ENCODE results near the gene CSH2. TPM values are rescaled to one million over a fixed set of nuclear protein-coding genes. Genes with fewer than 3 reads are reported as not detected.
"Not testable (repeated sequence)": the region's sequence is repeated elsewhere in the genome, so short reads cannot be mapped to it uniquely, and the experiment has no call there.

The CSH2 gene
- total and polyA plus RNA-seq, 2 donors (not counting 1 experiment from before 2014, with no cell fraction given) = not detected

DNA sequence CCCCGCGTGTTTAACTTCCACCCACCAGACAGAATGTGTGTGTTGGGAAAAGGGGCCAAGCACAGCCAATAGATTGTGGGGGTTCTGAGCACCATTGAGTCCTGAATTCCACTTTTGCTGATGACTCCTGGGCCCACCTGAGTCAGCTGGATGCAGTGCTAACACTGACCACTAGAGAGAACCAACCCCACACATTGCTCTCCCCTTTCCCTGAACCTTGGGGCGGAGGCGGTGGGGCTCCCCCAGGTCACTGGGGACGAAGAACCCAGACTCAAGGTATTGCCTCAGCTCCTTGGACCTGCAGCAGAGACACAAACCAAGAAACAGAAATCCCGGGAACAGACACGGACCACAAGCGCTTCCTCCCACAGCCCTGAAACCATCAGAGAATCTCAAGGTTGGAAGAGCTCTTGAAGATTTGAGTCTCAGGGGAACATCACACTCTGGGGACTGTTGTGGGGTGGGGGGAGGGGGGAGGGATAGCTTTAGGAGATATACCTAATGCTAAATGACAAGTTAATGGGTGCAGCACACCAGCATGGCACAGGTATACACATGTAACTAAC, 667 bp upstream of the CSH2 start:
- H3K27me3 Mint-ChIP-seq; H3K27ac Mint-ChIP-seq; H3K36me3 ChIP-seq (replicated peaks in 1 of 2; ENCODE audit: control extremely low read depth in 1 of 2, control insufficient read depth in 1 of 2, extremely low read depth in 1 of 2, insufficient read depth in 2 of 2, low read length in 1 of 2); H3K4me1 ChIP-seq (ENCODE audit: control insufficient read depth in 2 of 2, insufficient read depth in 2 of 2, low read length in 2 of 2); H3K27ac ChIP-seq (ENCODE audit: low read length in 2 of 2); H3K9ac ChIP-seq (ENCODE audit: low read length); H4K20me1 ChIP-seq (ENCODE audit: control insufficient read depth, insufficient read depth, low read length, poor library complexity, severe bottlenecking); DNase-seq; H3K79me2 ChIP-seq (ENCODE audit: control insufficient read depth, insufficient read depth, low read length); H3K9me3 Mint-ChIP-seq (ENCODE audit: insufficient read depth); CTCF ChIA-PET; H3K27me3 ChIP-seq (replicated peaks in 1 of 4; ENCODE audit: control extremely low read depth in 1 of 4, control insufficient read depth in 3 of 4, insufficient read depth in 4 of 4, low read length in 3 of 4); H3K9me3 ChIP-seq (ENCODE audit: control extremely low read depth in 1 of 3, control insufficient read depth in 2 of 3, insufficient read depth in 1 of 3, low read length in 2 of 3); H2AFZ ChIP-seq (ENCODE audit: insufficient read depth, low read depth, low read length, poor library complexity, severe bottlenecking); ATAC-seq (ENCODE audit: low read depth); POLR2A ChIA-PET; intact Hi-C loops (cut with micrococcal nuclease); H3K4me3 ChIP-seq (ENCODE audit: control extremely low read depth in 1 of 5, extremely low read depth in 1 of 5, insufficient read depth in 1 of 5, low read depth in 2 of 5, low read length in 4 of 5); H3K4me3 Mint-ChIP-seq; H3K4me2 ChIP-seq (replicated peaks; ENCODE audit: low read depth, low read length, poor library complexity, severe bottlenecking): not testable (repeated sequence)
- 65% methylated on average over 3 of the region's 8 CpGs for WGBS (ENCODE audit: insufficient coverage)
- H3K4me1 Mint-ChIP-seq = peaks cover 10% of the 10 kb centered on the region

DNA sequence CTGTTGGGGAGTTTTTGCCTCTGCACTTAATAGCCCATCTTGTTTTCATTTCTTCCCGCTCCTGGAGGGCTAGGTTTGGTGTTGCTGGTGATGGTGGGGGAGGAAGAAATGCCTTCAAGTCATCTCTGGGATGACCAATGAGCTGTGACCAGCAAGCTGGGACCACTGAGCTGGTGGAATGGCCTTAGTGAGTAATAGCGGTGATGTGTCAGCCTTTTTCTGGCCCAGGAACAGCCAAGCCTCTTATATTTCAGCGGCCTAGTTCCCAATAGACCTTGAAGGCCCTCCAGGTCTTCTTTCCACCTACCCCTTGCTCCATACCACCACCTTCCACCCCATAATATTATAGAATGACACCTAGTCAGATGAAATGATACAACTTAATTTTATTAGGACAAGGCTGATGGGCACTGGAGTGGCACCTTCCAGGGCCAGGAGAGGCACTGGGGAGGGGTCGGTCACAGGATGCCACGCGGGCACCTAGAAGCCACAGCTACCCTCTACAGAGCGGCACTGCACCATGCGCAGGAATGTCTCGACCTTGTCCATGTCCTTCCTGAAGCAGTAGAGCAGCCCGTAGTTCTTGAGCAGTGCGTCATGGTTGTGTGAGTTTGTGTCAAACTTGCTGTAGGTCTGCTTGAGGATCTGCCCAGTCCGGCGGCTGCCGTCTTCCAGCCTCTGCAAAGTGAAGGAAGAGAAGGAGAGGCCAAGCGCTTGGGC, 1.7 kb downstream of the CSH2 start:
- WGBS (ENCODE audit: insufficient coverage) = 100% methylated on average over 1 of the region's 15 CpGs
- H3K4me1 ChIP-seq (ENCODE audit: control insufficient read depth in 2 of 2, insufficient read depth in 2 of 2, low read length in 2 of 2); H2AFZ ChIP-seq (ENCODE audit: insufficient read depth, low read depth, low read length, poor library complexity, severe bottlenecking); H3K27ac ChIP-seq (ENCODE audit: low read length in 2 of 2); H3K27me3 ChIP-seq (replicated peaks in 1 of 4; ENCODE audit: control extremely low read depth in 1 of 4, control insufficient read depth in 3 of 4, insufficient read depth in 4 of 4, low read length in 3 of 4); CTCF ChIA-PET; POLR2A ChIA-PET; DNase-seq; H3K9me3 Mint-ChIP-seq (ENCODE audit: insufficient read depth); H3K4me1 Mint-ChIP-seq; ATAC-seq (ENCODE audit: low read depth); H3K27ac Mint-ChIP-seq; H3K79me2 ChIP-seq (ENCODE audit: control insufficient read depth, insufficient read depth, low read length); H4K20me1 ChIP-seq (ENCODE audit: control insufficient read depth, insufficient read depth, low read length, poor library complexity, severe bottlenecking); H3K4me2 ChIP-seq (replicated peaks; ENCODE audit: low read depth, low read length, poor library complexity, severe bottlenecking); intact Hi-C loops (cut with micrococcal nuclease); H3K4me3 ChIP-seq (ENCODE audit: control extremely low read depth in 1 of 5, extremely low read depth in 1 of 5, insufficient read depth in 1 of 5, low read depth in 2 of 5, low read length in 4 of 5); H3K27me3 Mint-ChIP-seq; H3K36me3 ChIP-seq (replicated peaks in 1 of 2; ENCODE audit: control extremely low read depth in 1 of 2, control insufficient read depth in 1 of 2, extremely low read depth in 1 of 2, insufficient read depth in 2 of 2, low read length in 1 of 2); H3K4me3 Mint-ChIP-seq; H3K9ac ChIP-seq (ENCODE audit: low read length); H3K9me3 ChIP-seq (ENCODE audit: control extremely low read depth in 1 of 3, control insufficient read depth in 2 of 3, insufficient read depth in 1 of 3, low read length in 2 of 3): not testable (repeated sequence)

DNA sequence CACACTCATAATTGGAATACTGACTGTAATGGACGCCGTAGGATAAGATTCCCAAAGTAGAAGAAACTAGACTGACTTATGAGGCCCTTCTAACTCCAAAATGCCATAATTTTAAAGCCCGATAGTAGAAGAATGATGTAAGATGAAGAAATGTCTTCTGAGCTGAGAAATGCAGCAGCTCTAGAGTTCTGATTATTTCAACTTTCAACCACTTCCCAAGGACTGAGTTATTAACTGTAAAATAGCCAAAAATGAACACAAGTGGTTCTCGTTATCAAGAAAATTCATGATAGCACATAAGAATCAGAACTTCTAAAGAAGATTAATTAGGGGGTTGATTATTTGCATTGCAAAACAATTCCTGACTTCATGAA, 3.2 kb downstream of the CSH2 start:
- H3K4me1 Mint-ChIP-seq; H3K36me3 ChIP-seq (replicated peaks in 1 of 2; ENCODE audit: control extremely low read depth in 1 of 2, control insufficient read depth in 1 of 2, extremely low read depth in 1 of 2, insufficient read depth in 2 of 2, low read length in 1 of 2); H3K9ac ChIP-seq (ENCODE audit: low read length); H3K4me3 Mint-ChIP-seq; H2AFZ ChIP-seq (ENCODE audit: insufficient read depth, low read depth, low read length, poor library complexity, severe bottlenecking); H3K4me1 ChIP-seq (ENCODE audit: control insufficient read depth in 2 of 2, insufficient read depth in 2 of 2, low read length in 2 of 2); DNase-seq; intact Hi-C loops (cut with micrococcal nuclease); H3K27me3 ChIP-seq (replicated peaks in 1 of 4; ENCODE audit: control extremely low read depth in 1 of 4, control insufficient read depth in 3 of 4, insufficient read depth in 4 of 4, low read length in 3 of 4); H3K27ac ChIP-seq (ENCODE audit: low read length in 2 of 2); ATAC-seq (ENCODE audit: low read depth); H3K4me2 ChIP-seq (replicated peaks; ENCODE audit: low read depth, low read length, poor library complexity, severe bottlenecking); H3K9me3 ChIP-seq (ENCODE audit: control extremely low read depth in 1 of 3, control insufficient read depth in 2 of 3, insufficient read depth in 1 of 3, low read length in 2 of 3); H3K79me2 ChIP-seq (ENCODE audit: control insufficient read depth, insufficient read depth, low read length); H3K27me3 Mint-ChIP-seq; H4K20me1 ChIP-seq (ENCODE audit: control insufficient read depth, insufficient read depth, low read length, poor library complexity, severe bottlenecking); H3K4me3 ChIP-seq (ENCODE audit: control extremely low read depth in 1 of 5, extremely low read depth in 1 of 5, insufficient read depth in 1 of 5, low read depth in 2 of 5, low read length in 4 of 5); POLR2A ChIA-PET; H3K9me3 Mint-ChIP-seq (ENCODE audit: insufficient read depth); H3K27ac Mint-ChIP-seq: not testable (repeated sequence)
- no CpG with 5 or more reads among the region's 4 CpGs for WGBS (ENCODE audit: insufficient coverage)
- CTCF ChIA-PET = interaction anchor here (1.0 kb wide), 1 partner anchor 21 kb away, joined by 3 read pairs; no protein-coding TSS in a partner anchor
